NCI-H345 treated with DMSO at 0.1 percent for 48 hours (cell line): Measurements from ENCODE around the gene HMG20A.
"Not testable (repeated sequence)": the region's sequence is repeated elsewhere in the genome, so short reads cannot be mapped to it uniquely, and the experiment has no call there.

Source experiments
- DNase-seq: peaks from one replicate; lab custom pipeline; 2025; ENCODE audit not compliant: unreplicated experiment; lab: John Stamatoyannopoulos, UW

HMG20A gene

DNA sequence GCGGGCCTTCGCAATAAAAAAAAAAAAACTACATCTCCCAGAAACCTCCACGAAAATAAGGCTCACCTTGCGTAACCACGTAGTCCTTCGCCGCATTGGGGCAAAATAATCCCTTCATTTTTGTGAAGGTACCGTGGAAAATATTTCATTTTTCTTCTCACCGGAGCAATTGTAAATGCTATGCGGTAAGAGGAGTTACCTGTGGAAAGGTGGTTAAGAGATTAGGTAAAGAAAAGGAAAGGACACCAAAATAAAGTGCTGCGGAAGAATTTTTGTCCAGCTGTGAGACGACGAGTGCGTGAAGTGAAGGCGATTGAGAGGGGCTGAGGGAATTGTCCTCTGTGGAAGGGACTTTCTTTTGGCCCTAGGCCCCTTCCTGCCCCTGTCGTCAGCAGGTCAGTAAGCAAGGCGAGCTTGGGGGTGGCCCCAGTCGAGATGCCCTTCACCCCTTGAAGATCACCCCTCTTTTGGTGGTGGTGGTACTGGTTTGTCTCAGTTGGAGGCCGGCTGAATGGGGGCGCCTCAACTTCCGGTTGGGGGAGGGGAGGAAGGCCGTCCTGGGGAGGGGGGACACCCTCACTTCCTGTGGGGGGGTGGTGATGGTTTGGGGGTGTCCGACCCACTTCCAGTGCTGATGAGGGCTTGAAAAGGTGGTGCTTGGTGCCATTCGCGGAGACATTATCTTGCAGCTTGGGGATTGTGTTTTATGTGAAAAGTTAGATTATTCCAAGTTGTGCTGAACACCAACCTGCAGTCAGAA lies at the start of gene HMG20A:
Gene HMG20A (plus strand): TSS at position 279 of the 760 bp plus-strand sequence. CDS start 37,520 bp downstream, outside the sequence.
- peak; percentile 80 for DNase-seq

- DNase-seq = no peak
These were observed 48.7 kb upstream of the HMG20A start for GRCh38 chr15:77371850-77372563.

DNA sequence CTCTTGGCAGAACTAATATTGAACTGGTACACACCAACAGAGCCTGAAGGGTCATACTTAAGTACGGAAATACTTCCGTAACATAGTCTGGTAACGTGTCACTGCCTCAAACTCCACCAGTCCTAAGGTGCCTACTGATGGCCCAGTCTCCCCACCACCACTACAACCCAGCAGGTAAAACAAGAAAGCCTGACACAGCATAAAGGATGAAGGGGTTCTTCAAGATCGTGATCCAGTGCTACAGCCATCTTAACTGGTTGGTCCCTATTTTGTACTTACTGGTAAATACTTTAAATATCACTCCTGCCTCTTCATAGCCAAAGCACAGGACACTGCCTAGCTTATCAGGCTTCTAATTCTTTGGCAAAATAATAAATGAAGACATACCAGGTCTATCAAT lies 47.2 kb upstream of the HMG20A start:
- DNase-seq = no peak

- no peak for DNase-seq
These were observed 45.6 kb upstream of the HMG20A start for GRCh38 chr15:77375133-77375532.

- peak; percentile 2 for DNase-seq
These were observed 43.9 kb upstream of the HMG20A start for GRCh38 chr15:77376770-77377169.

DNA sequence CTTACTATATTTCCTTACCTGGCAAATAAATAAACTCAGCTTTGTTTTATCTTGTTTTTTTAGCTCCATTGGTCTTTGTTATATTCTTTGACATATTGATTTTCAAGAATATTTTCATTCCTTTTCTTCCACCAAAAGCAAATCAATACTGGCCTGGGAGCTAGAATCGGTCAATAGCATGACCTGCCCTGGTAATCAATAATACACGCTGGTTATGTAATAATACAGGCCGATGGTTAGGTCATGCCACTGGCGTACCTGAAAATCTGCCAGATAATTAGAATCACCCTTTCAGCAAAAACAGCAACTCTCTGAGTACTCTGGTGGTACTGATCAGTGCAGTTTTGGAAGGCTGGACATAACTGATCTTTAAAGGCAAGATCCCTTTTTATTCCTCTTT lies 40.7 kb upstream of the HMG20A start:
- DNase-seq = no peak

DNA sequence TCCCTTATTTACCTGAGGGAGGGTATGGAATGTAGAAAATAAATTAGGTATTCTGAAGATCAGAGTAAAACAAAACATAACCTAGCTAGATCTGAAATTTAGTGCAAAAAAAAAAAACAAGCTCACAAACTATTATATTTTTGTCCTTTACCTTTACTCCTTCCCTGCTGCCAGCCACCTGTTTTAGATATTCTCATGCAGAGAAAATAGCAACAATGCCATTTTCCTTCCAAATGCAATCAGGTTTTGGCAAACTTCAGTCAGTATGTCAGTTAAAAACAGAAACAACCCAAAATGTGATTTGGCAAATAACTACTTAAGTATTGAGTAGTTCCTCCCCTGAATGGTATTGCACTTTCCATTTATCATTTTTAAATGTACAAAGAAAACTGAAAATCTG lies 36.6 kb upstream of the HMG20A start:
- no peak for DNase-seq

- no peak for DNase-seq
These were observed 35.9 kb upstream of the HMG20A start for GRCh38 chr15:77384589-77385359.

- DNase-seq = no peak
These were observed 34.1 kb upstream of the HMG20A start for GRCh38 chr15:77386626-77387025.

DNA sequence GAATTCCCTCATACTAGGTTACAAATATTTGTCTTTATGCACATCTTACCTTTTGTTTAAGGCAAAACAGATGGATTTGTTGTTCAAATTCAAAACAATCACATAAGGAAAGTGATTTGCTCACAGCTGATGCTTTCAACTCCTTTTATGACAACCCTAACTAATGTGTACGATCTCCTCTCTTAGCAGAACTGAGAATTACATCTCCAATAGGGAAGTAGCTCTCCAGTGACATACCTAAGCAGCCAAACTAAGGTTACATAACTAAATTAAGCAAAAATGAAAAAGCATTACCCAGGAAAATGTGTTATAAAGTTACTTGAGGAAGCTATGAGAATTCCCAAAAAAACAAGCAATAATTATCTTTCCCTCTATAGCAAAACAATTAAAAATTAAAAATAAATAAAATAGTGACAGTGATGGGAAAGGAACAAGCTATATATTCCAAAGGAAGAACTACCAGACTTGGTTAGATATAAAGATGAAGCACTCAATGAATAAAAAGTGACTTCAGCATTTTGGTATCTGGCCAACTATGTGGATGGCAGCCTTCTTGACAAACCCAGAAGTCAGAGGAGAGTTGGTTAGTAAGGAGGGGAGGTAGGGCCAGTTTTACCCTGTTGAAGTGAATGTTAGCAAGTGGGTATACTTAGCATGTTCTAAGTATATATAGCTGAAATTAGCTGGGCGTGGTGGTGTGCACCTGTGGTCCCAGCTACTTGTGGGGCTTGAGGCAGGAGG lies 33.2 kb upstream of the HMG20A start:
- no peak for DNase-seq

GRCh38 chr15:77391372-77391951 lies 29.2 kb upstream of the HMG20A start:
- no peak for DNase-seq

DNA sequence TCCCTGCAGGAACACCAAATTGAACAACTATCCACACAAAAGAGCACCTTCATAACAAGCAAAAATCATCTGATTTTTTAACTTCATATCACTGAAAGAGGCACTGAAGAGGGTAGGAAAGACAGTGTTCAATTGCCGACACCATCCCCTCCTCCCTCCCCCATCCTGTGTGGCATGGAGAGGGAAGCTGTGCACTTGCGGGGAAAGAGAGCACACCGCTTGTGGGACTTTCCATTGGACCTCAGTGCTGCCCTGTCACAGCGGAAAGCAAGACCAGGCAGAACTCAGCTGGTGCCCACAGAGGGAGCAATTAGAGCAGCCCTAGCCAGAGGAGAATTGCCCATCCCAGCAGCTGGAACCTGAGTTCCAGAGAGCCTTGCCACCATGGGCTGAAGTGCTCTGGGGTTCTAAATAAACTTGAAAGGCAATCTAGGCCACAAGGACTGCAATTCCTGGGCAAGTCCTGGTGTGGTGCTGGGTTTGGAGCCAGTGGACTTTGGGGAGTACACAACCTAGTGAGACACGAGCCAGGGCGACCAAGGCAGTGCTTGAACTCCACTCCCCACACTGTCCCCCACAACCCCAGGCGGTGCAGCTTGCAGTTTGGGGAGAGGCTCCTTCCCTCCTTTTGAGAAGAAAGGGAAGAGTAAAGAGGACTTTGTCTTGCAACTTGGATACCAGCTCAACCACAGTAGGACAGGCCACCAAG lies 27.8 kb upstream of the HMG20A start:
- DNase-seq = no peak

DNA sequence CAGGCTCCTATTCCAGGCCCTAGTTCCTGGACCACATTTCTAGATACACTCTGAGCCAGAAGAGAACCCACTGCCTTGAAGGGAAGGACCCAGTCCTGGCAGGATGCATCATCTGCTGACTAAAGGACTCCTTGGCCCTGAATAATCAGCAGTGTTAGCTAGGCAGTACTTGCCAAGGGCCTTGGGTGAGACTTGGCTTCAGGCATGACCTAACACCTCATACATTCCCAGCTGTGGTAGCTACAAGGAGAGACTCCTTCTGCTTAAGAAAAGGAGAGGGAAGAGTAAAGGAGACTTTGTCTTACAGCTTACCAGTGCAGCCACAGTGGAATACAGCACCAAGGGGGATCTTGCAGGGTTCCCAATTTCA lies 27.2 kb upstream of the HMG20A start:
- no peak for DNase-seq

DNA sequence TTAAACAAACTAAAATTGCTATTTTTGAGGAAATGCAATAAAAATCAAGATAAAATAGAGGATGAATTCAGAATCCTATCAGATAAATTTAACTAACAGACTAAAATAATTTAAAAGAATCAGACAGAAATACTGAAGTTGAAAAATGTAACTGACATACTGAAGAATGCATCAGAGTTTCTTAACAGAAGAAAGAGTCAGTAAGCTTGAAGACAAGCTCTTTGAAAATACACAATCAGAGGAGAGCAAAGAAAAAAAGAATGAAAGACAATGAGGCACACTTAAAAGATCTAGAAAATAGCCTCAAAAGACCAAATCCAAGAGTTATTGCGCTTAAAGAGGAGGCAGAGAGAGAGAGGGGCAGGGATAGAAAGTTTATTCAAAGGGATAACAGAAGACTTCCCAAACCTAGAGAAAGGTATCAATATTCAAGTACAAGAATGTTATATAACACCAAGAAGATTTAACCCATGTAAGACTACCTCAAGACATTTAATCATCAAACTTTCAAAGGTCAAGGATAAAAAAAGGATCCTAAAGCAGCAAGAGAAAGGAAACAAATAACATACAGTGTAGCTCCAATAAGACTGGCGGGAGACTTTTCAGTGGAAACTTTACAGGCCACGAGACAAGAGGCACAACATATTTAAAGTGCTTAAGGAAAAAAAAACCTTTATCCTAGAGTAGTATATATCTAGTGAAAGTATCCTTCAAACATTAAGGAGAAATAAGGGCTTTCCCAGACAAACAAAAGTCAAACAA lies 25.5 kb upstream of the HMG20A start:
- no peak for DNase-seq

GRCh38 chr15:77396692-77397091 lies 24.0 kb upstream of the HMG20A start:
- DNase-seq = no peak

DNA sequence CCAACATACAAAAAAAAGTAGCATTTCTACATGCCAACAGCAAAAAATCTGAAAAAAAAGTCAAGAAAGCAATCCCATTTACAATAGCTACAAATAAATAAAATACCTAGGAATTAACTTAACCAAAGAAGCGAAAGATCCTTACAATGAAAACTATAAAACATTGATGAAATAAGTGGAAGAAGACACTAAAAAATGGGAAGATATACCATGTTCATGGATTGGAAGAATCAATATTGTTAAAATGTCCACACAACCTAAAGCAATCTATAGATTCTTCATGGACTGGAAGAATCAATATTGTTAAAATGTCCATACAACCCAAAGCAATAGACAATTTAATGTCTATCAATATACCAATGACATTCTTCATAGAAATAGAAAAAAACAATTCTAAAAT lies 21.8 kb upstream of the HMG20A start:
- DNase-seq = no peak

GRCh38 chr15:77400258-77400657 lies 20.4 kb upstream of the HMG20A start:
- no peak for DNase-seq

- no peak for DNase-seq
These were observed 17.8 kb upstream of the HMG20A start for GRCh38 chr15:77402740-77403379.

DNA sequence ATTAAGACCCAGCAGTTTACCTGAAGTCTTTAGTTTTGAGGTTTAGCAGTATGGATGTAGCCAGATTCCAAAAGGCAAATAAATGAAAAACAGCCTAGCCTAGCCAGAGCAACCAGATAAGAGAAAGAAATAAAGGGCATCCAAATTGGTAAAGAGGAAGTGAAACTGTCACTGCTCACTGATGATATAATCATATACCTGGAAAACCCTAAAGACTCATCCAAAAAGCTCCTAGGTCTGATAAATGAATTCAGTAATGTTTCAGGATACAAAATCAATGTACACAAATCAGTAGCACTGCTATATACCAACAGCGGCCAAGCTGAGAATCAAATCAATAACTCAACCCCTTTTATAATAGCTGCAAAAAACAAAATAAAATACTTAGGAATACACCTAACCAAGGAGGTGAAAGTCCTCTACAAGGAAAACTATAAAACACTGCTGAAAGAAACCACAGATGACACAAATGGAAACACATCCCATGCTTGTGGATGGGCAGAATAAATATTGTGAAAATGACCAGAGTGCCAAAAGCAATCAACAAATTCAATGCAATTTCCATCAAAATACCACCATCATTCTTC lies 14.4 kb upstream of the HMG20A start:
- not testable (repeated sequence) for DNase-seq
